ENCODE measurements around the gene RPS18. TPM values are rescaled to one million over a fixed set of nuclear protein-coding genes. Genes with fewer than 3 reads are reported as not detected.

Gene RPS18
- total RNA-seq, 4 donors from 2014 or later = 1,955 to 5,522 (median 4,042) TPM

DNA sequence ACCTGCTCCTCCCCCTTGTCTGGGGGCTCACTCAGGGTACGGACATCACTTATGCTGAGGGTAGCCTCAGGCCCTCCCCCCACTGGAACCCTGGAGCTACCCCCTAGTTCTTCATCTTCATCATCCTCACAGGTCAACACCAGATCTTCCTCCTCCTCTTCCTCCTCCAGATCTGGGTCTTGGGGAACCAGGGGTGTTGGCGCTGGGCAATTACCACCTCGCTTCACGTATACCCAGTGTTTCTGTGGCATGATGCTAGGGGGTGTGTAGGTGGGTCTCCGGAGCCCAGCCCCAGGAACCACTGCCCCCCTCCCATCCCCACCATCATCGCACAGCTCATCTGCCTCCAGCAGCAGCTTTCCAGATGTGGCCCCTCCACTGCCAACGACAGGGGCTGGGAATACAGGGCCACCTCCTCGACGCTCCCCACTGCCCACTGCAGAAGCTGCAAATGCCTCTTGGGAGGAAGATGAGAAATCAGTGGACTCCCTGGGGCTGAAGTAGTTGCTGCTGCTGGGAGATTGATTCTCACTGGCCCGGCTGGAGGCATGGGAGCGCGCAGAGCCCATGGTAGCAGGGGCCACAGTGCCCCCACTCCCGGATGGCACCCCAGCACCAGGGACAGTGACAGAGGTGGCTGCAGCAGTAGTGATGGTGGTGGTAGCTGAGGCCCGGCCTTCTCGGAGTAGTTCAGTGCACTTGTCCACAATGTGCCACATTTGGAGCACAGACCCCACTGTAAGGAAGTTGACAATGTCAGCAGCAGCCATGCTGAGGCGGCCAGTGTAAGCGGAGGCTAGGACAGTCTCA lies 44.1 kb downstream of the RPS18 start:
- no peak for DNase-seq
- TF ChIP-seq POLR2A (IDR thresholded peaks at IDR 0.05) (no peak), CTCF (IDR thresholded peaks at IDR 0.05) (no peak)
- Histone ChIP-seq H3K9me3 (no peaks in the 10 kb centered on the region), H3K27ac (peak overlapping the region in 3 of 4 donors; percentile 98 to 99 (median 99)), H3K27me3 (no peaks in the 10 kb centered on the region), H3K36me3 (peaks cover 18 to 45% (median 21%) of the 10 kb centered on the region in 3 donors), H3K4me1 (peaks cover 40 to 85% (median 65%) of the 10 kb centered on the region in 3 donors), H3K4me3 (no peak overlapping the region)
- intact Hi-C loops (cut with DNase I) = no loop called here
- WGBS, 2 donors = 94 to 95% methylated on average over 4 to 6 of the region's 17 CpGs

DNA sequence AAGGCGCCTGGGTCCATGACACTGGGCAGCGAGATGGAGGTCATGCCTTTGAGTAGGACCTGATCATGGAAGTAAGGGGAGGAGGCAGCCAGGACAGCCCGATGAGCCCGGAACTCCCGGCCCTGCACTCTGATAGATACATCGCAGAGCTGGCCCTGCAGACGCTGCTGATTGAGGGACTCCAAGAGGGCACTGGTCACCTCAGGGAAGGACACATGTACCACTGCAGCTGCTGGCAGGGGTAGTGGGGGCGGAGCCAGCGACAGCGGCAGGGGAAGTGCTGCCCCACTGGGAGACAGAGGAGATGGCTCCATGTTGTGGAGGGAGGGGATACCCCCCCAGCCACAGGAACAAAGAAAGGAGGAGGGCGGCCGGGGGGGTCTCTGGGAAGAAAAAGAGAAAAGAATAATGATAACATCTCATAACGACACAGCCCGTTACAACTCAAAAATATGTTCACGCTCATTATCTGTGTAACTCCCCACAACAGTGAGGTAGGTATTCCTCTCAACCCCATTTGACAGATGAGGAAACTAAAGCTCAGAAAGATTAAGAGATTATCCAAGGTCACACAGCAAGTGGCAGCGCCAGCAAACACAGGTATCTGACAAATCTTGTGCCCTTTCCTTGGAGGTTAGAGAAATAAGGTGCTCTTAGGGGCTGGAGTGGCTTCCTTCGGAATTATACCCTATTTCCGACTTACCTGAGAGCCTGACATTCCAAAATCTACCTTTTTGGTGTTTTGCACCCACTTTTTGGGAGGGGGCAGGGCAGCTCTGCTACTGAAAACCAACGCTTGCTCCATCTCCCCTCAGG lies 44.9 kb downstream of the RPS18 start:
- Histone ChIP-seq H3K4me1 (peaks cover 48 to 85% (median 65%) of the 10 kb centered on the region in 3 donors), H3K4me3 (peak overlapping the region; percentile 45 to 76 (median 58)), H3K27me3 (no peaks in the 10 kb centered on the region), H3K36me3 (peaks cover 19 to 43% (median 22%) of the 10 kb centered on the region in 3 donors), H3K27ac (peak overlapping the region; percentile 85 to 93 (median 92)), H3K9me3 (no peaks in the 10 kb centered on the region)
- DNase-seq = no peak
- intact Hi-C loops (cut with DNase I) = no loop called here
- TF ChIP-seq POLR2A (IDR thresholded peaks at IDR 0.05) = no peak
- WGBS, 2 donors = 72 to 83% methylated on average over 17 of the region's 19 CpGs

- TF ChIP-seq CTCF (IDR thresholded peaks at IDR 0.05) = no peak
- TF ChIP-seq POLR2A (IDR thresholded peaks at IDR 0.05) = no peak
- H3K27ac ChIP-seq = peak overlapping the region; percentile 85 to 93 (median 92)
- DNase-seq = no peak
- peaks cover 19 to 43% (median 22%) of the 10 kb centered on the region in 3 donors for H3K36me3 ChIP-seq
- intact Hi-C loops (cut with DNase I) = no loop called here
- peaks cover 48 to 85% (median 63%) of the 10 kb centered on the region in 3 donors for H3K4me1 ChIP-seq
- peak overlapping the region; percentile 45 to 76 (median 58) for H3K4me3 ChIP-seq
- H3K27me3 ChIP-seq = no peaks in the 10 kb centered on the region
- no peaks in the 10 kb centered on the region for H3K9me3 ChIP-seq
- WGBS, 2 donors = 0% methylated on average over 2 to 4 of the region's 27 CpGs
Observed at GRCh38 chr6:33317419-33317668, 45.5 kb downstream of the RPS18 start.

GRCh38 chr6:33317669-33318425 lies 46.0 kb downstream of the RPS18 start, which contains the start of gene ZBTB22:
Gene ZBTB22, minus strand, starts transcription at chr6:33317744. Its CDS starts 828 bp downstream, at chr6:33316916.
- peak within 1 kb of the TSS; percentile 85 to 93 (median 92) for H3K27ac ChIP-seq
- peaks cover 19 to 43% (median 22%) of the 10 kb centered on the region in 3 donors for H3K36me3 ChIP-seq
- peaks cover 48 to 82% (median 61%) of the 10 kb centered on the region in 3 donors for H3K4me1 ChIP-seq
- TF ChIP-seq CTCF (IDR thresholded peaks at IDR 0.05) (peak in 1 of 6 experiments; percentile 27), POLR2A (IDR thresholded peaks at IDR 0.05) (peak in 1 of 4 donors; percentile 31)
- no peaks in the 10 kb centered on the region for H3K27me3 ChIP-seq
- WGBS, 2 donors = 1 to 3% methylated on average over 27 to 30 of the region's 44 CpGs
- H3K4me3 ChIP-seq = peak within 1 kb of the TSS; percentile 45 to 76 (median 58)
- H3K9me3 ChIP-seq = no peaks in the 10 kb centered on the region
- DNase-seq = peak; percentile 93
- intact Hi-C loops (cut with DNase I) = no loop called here

DNA sequence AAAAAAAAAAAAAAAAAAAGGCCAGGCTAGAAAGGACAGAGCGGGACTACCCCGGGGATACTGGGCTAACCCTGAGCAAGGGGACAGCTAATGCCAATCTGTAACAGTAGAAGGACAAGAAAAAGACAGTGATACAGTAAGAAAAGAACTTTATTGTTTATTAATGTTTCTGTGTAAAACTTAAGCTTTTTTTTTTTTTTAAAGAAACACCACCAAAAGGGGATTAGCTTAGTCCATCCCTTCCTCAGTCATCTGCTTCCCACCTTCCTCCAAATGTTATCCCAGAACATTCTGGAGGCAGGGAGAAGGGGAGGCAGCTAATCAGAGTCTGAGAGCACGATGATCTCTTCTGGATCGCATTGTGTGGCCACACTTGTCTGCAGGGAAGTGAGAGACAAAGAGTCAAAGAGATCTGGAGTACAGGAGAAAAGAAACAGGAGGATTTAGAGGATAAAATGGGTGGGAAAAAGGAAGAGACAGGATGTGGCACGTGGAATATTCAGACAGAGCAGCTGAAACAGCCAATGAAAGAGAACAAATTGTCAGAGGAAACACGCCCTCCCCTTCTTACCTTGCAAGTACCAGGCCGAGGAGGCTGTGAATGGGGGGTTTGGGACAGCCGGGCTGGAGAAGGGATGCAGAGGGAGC lies 46.7 kb downstream of the RPS18 start:
- Histone ChIP-seq H3K27me3 (no peaks in the 10 kb centered on the region), H3K27ac (peak overlapping the region; percentile 23 to 93 (median 89)), H3K4me1 (peaks cover 50 to 81% (median 62%) of the 10 kb centered on the region in 3 donors), H3K36me3 (peaks cover 19 to 43% (median 22%) of the 10 kb centered on the region in 3 donors), H3K4me3 (peak overlapping the region; percentile 45 to 76 (median 58)), H3K9me3 (no peaks in the 10 kb centered on the region)
- no peak for DNase-seq
- TF ChIP-seq CTCF (IDR thresholded peaks at IDR 0.05) (no peak), POLR2A (IDR thresholded peaks at IDR 0.05) (no peak)
- intact Hi-C loops (cut with DNase I) = no loop called here
- 58 to 65% methylated on average over 8 of the region's 8 CpGs for WGBS, 2 donors

All from esophagus squamous epithelium (tissue), 5 donors.